HG02884 (cell line): ENCODE data around the gene ABCG4.

Experiments used
- ATAC-seq: cut with Tn5 transposase; IDR thresholded peaks from one replicate; pipeline ENCODE4 v1.9.1; 2021; ENCODE audit warnings: mild to moderate bottlenecking, moderate library complexity; ENCODE audit not compliant: unreplicated experiment

Gene ABCG4

DNA sequence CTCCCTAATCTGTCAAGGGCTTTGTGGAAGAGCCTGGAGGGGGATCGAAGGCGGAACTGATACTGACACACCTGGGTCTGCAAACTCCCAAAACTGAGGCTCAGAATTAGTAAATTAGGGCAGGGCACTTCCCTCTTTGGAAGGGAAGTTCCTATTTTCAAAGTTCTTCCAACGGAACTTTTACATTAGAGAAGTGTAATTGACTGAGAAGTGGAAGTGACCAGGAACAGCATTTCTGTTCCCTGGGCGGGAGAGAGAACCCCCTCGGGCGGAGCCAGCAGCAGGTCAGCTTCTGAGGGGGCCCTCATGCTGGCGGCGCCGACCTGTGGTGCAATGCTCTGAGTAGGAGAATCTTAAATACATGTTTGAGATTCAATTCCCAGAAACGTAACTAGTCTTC, 56.2 kb downstream of the ABCG4 start:
- ATAC-seq = no peak

DNA sequence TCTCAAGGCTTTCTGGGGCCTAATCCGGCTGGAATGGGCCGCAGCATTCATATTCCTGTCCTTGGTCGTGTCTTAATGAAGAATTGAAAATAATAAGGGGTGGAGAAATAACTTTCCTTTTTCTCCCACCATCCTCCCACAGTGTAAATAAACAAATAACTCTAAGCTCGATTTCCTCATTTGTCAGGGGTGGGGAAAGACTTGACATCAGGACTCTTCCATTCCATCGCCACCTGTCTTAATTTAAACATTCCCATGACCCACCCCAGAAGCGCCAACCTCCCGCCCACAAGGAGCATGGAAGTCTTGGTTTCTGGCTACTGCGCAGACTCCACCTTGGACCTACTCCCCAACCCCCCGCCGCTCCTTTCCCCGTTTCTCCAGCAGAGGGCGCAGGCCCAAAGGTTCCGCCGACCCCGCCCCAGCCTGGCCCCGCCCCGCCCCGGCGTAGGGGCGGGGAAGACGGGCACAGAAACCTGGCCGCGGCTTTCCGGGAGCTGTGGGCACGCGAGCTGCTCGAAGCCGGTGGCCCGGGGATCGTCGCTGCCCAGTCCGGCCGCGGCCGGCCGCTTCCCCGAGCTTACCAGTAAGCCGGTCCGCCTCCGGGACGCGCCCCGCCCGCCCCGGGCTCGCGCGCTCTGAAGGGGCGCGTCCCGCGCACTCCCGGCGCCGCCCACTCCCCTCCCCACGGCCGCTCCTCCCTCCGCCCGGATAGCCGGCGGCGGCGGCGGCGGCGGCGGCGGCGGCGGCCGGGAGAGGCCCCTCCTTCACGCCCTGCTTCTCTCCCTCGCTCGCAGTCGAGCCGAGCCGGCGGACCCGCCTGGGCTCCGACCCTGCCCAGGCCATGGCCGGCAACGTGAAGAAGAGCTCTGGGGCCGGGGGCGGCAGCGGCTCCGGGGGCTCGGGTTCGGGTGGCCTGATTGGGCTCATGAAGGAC, 57.0 kb downstream of the ABCG4 start, which contains the start of gene CBL:
CBL (plus strand) TSS at position 766 of the 937 bp plus-strand sequence; CDS start at position 845, 79 bp downstream.
- ATAC-seq = peak; percentile 76

DNA sequence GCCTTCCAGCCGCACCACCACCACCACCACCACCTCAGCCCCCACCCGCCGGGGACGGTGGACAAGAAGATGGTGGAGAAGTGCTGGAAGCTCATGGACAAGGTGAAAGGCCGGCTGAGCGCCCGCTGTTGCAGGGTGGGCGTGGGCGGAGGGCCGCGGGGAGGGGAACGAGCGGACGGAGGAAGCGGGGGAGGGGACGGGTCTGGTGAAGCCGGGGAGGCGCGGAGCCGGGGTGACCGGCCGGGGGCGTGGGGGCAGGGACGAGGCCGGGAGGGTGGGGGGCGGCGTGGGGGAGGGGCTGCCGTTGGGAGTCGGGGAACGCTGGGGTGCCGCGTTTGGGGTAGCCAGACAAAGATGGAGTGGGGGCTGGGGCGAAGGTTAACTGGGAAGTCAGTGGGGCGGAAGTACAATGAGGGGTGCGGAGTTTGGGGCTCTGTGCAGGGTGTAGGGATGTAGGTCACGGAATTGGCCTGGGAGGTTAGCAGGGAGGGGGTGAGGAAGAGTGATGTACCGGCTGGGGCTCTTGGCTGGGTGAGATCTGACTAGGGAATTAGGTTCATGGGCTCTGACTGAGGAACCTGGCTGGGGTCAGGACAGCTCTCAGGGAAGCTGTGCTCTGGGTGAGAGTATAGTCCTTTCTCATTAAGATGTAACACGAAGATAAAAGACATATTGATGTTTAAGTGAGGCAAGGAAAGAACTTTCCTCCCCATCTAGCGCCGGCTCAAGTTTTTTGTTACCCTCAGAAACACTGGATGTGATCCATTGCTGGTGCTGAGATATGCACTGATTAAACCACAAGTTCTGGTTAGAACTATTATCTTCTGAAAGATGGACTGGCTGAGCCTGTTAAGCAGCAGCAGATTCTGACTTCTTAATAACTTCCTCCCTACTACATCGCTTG, 57.9 kb downstream of the ABCG4 start:
- peak; percentile 26 for ATAC-seq

DNA sequence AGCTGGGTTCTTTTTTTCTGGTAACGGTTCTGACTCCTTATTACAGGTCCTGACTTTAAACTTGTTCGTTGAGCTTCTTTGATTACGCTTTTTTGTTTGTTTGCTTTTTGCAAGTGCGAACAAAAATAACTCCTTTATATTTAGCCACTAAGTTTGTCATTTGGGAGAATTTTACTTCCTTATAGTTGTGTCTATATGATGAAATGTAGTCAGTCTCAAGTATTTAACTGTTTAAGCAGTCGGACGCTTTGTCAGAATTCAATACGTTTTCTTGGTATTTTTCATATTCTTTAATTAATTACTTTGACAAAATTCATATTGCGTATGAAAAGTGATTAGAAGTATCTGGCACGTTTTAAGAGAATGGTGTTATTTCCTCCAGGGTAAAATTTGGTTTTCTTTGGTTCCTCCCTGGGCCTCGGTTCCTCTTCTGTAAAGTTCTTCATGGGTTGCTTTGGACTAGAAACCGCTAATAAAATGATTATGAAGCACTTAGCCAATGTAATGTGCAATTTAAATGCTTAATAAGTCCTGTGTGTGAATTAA, 58.6 kb downstream of the ABCG4 start:
- ATAC-seq = no peak

DNA sequence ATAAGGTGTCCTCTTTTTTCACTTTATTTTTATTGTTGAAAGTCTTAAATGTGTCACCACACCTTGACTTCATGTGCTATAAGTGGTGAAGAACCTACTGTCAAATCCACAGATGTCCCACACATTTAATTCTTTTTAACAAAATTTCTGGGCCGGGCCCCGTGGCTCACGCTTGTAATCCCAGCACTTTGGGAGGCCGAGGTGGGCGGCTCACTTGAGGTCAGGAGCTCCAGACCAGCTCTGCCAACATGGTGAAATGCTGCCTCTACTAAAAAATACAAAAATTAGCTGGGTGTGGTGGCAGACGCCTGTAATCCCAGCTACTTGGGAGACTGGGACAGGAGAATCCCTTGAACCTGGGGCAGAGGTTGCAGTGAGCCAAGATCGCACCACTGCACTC, 60.3 kb downstream of the ABCG4 start:
- no peak for ATAC-seq

DNA sequence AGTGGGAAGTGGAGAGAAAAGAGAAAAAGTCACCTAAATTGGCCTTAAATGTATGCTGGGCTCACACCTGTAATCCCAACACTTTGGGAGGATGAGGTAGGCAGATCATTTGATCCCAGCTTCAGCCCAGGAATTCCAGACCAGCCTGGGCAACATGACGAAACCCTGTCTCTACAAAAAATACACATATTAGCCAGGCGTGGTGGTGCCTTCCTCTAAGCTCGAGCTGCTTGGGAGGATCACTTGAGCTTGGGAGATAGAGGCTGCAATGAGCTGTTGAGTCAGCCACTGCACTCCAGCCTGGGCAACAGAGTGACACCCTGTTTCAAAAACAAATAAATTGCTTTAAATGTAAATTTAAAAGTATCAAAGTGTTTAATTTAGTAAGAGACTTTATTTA, 61.2 kb downstream of the ABCG4 start:
- no peak for ATAC-seq
